HS-5 (cell line): ENCODE measurements around the gene TMEM45A.
"Not testable (repeated sequence)": the region's sequence is repeated elsewhere in the genome, so short reads cannot be mapped to it uniquely, and the experiment has no call there.

Experiments
- DNase-seq: peaks from one replicate; pipeline ENCODE4 v3.0.0-alpha.2; 2012; ENCODE audit warnings: low read depth

TMEM45A gene

DNA sequence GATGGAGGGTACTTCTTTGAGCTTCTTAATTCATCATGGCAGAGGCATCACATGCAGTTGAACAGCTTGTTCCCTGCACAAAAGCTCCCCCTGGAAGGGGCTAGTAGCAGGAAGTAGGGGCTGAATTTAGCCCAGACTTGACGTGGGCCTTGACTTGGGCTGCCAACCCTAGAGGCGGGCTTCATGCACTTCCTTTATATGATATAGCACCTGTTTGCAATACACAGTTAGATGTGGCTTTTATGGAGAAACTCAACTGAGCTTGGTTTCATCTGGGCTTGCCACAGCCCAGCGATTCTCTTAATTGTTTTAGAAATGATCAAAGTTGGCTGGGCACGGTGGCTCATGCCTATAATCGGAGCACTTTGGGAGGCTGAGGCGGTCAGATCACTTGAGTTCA, 83.3 kb downstream of the TMEM45A start:
- no peak for DNase-seq

GRCh38 chr3:100577382-100578008, 85.1 kb downstream of the TMEM45A start:
- no peak for DNase-seq

GRCh38 chr3:100578646-100579045, 86.2 kb downstream of the TMEM45A start:
- DNase-seq = no peak

DNA sequence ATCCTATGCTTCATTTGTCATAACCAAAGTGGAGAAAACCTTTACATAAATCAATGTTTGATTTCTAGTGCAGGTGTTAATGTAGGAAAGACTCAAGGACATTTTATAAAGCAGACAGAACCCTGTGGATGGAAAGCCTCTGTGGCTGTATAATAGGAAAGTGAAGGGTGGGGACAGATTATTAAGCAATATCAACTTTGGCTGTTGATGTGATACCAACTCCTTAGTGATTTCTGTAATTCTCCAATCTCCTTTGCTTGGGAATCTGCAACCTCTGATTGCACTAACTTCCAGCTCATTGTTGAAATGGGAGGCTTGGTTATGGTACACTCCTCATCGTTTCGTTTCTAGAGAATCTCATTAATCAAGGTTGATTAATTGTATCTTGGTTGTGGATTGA, 87.7 kb downstream of the TMEM45A start:
- no peak for DNase-seq

DNA sequence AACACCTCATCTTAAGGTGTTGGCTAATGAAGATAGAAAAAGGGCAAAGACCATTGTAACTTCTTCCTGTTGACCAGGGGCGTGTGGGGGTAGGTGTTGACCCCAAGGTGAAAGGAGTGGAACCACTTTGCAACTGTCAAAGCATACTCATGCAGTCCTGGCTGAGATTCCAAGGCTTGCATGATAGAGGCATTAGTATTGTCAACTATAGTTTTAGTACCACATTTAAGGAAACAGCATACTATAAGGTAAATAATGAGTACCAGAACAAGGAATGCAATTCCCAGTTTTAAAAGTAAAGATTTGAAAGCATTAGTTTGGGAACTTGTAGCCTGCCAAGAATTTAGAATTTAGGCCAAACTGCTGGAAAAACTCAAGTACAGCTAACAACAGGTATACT, 89.2 kb downstream of the TMEM45A start:
- DNase-seq = no peak

DNA sequence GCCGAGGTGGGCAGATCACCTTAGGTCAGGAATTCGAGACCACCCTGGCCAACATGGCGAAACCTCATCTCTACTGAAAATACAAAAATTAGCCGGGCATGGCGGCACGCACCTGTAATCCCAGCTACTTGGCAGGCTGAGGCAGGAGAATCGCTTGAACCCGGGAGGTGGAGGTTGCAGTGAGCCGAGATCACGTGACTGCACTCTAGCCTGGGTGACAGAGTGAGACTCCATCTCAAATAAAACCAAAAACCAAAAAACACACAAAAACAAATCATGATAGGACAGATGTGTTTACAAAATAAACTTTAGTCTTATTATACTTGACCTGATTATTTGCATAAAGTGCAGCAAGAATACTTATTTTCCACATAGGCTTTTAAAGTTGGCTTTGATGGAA, 89.7 kb downstream of the TMEM45A start:
- not testable (repeated sequence) for DNase-seq

DNA sequence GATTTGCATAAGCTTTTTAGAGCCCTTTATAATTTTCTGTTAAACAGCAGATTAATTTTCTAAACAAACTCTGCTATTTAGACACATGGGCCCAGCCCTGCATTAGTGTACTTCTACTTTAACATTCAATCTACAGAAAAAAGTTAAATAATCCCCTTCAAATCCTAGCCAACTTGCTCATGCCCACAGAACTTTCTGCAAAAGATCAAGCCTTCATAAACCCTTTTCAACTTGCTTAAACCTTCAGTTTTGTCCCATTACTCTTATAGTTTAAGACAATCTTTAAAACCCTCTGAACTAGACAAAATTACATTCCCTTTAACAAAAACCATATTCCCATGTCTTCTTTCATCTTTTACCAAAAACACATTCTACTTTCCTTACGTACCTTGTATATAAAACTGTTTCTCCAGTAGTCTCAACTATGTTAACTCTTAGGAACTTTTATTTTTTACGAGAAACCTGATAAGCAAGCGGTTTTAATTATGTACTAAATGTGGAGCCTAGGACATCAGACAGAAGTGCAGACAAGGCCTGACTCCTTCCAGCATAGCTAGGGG, 91.8 kb downstream of the TMEM45A start:
- DNase-seq = no peak

DNA sequence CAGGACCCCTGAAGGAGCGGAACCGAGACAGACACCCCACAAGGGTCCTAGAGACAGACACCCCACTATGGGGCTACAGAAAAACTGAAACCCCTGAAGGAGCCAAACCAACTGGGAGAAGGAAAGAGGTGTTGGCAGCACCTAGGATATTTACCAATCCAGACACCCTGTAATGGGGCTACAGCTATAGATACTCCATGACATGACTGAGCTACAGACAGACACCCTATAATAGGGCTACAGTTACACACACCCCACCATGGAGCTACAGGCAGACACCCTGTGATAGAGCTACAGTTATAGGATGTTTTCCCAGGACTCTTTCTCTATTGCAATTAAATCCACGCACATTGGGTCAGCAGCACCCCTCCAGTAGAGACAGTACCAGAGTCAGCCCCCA, 94.4 kb downstream of the TMEM45A start:
- DNase-seq = no peak

- no peak for DNase-seq
Measured at GRCh38 chr3:100588251-100588650, 95.8 kb downstream of the TMEM45A start.

GRCh38 chr3:100590114-100590839, 97.9 kb downstream of the TMEM45A start:
- DNase-seq = peak; percentile 53

DNA sequence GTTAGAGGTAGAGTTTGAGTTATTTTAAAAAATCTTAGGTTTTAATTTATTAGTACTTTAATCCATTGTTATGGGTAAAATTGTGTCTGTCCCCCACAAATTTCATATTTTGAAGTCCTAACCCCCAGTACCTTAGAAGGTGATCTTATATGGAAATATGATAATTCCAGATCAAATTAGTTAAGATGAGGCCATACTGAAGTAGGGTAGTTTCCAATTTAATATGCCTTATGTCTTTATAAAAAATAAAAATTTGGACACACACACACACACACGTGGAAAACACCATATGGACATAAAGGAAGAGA, 98.4 kb downstream of the TMEM45A start:
- no peak for DNase-seq

- DNase-seq = no peak
Measured at GRCh38 chr3:100591411-100591810, 99.0 kb downstream of the TMEM45A start.

DNA sequence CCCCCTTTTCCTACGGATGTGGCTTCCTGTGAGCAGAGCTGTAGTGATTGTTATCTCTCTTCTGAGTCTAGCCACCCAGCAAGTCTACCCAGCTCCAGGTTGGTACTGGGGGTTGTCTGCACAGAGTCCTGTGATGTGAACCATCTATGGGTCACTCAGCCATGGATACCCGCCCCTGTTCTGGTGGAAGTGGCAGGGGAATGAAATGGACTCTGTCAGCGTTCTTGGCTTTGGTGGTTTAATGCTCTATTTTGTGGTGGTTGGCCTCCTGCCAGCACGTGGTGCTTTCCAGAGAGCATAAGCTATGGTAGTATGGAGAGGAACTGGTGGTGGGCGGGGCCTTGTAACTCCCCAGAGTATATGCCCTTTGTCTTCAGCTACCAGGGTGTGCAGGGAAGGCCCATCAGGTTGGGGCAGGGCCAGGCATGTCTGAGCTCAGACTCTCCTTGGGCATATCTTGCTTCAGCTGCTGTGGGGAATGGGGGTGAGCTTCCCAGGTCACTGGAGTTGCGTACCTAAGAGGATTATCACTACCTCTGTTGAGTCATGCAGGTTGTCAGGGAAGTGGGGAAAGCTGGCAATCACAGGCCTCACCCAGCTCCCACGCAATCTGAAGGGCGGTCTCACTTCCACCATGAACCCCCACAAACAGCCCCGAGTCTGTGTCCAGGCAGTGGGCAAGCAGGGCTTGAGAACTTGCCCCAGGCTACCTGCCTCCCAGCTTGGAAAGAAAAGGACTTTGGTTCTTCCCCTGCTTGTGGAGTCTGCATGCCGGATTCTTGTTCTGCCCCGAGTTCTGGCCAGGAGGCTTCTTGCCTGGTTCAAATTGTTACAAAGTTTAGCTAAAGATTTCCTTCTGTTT, 108.0 kb downstream of the TMEM45A start:
- DNase-seq = no peak

GRCh38 chr3:100602506-100603444, 110.4 kb downstream of the TMEM45A start:
- peak; percentile 31 for DNase-seq

DNA sequence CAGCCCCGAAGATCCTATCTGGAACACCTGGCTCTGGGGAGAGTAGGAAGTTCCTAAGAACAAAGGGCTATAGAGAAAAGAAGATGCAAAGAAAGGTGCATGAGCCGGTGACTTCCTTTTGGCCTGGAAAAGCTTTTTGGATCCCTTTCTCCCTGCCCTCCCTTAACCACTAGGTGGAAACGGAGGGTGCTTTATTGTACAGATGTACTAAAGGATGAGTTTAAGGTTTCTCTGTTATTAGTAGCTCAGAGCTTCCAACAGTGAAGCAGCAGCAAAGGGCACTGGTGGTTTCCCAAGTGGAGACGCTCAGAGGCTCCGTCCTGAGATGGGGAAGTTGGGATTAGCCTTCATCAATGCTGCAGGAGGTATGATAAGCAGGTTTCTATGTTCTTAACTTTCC, 111.0 kb downstream of the TMEM45A start:
- peak; percentile 28 for DNase-seq

- DNase-seq = no peak
Measured at GRCh38 chr3:100605358-100605757, 112.9 kb downstream of the TMEM45A start.

GRCh38 chr3:100606894-100607512, 114.6 kb downstream of the TMEM45A start:
- DNase-seq = no peak

DNA sequence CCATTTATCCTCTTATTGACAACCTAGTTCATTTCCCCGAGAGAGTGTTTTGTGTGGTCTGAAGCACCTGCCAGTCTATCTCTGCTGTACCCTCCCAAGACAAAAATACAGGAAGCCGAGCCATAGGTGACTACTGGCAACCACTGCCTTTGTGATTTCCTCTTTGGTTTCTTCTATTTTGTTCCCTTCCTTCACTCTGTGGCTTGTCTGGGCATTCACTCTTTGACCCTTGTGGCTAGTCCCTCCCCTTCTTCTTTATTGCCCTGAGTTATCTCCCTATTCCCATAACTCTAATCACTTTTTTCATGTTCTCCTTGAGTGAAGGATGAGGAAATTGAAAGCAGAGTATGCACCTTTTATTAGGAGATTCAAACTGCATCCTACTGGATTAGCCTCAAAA, 116.9 kb downstream of the TMEM45A start, which contains the start of gene ADGRG7:
Gene ADGRG7, plus strand, starts transcription at position 297 of the 400 bp plus-strand sequence. CDS start 256 bp downstream, outside the sequence.
- no peak for DNase-seq

DNA sequence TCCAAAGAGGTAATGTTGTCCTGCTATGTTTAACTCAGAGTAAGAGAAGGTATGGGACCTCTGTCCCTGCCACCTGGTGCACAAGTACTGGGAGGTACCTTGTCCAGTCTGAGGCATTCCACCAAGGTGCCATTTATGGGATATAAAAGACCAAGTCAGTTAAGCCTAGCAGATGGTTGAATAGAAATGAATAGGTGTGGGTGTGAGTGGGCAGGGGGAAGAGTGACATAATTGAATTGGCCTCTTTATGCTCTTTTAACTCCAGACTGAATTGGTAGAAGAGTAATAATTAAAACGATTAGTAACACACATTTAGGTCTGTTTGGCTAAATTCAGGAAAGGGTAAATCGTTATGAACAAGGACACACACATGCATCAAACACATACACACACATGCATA, 117.5 kb downstream of the TMEM45A start:
- DNase-seq = no peak

GRCh38 chr3:100611221-100611620, 118.8 kb downstream of the TMEM45A start:
- DNase-seq = no peak
